ELF-1 (cell line): ENCODE measurements around the gene PRKAA2.
A peak's percentile ranks its signal among the peaks of the same experiment; 100 is the strongest.
"Not testable (repeated sequence)": the region's sequence is repeated elsewhere in the genome, so short reads cannot be mapped to it uniquely, and the experiment has no call there.

ENCODE experiments used
- DNase-seq: peaks from one replicate; pipeline ENCODE4 v3.0.0-alpha.2; 2016; ENCODE audit warnings: low read depth, low spot score

The PRKAA2 gene

DNA sequence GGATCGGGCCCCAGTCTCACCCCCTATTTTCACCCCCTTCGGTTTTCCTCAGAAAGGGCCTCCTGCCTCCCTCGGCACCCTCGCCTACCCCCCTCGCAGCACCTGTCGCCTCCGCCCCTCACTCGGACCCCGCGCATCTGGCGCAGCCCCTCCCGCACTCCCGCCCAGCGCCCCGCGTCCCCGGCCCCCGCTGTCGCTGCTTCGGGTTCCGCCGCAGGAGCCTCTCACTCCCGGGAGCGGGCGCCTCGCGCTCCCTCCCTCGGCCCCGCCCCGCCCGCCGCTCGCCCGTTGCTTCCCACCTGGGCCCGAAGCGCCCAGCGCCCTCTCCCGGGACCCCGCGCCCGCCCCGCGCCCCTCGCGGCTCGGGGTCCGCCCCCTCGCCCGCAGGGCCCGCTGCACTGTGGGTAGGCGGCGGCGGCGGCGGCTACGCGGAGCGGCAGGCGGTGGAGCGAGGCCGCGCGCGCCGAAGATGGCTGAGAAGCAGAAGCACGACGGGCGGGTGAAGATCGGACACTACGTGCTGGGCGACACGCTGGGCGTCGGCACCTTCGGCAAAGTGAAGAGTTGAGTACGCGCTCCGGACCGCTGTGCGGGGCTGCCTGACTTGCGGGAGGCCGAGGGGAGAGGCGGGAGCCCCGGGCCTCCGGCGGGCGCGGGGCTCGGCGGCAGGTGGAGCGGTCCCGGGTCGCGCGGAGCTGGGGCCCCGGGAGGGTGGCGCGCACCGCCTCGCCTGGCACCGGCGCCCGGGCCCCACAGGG lies at the start of gene PRKAA2:
Gene PRKAA2, plus strand, starts transcription at position 396 of the 758 bp plus-strand sequence. Its CDS starts 74 bp downstream, at position 470.
- DNase-seq: peak; percentile 48

- not testable (repeated sequence) for DNase-seq
Measured at GRCh38 chr1:56595397-56596191, 49.5 kb upstream of the PRKAA2 start.

DNA sequence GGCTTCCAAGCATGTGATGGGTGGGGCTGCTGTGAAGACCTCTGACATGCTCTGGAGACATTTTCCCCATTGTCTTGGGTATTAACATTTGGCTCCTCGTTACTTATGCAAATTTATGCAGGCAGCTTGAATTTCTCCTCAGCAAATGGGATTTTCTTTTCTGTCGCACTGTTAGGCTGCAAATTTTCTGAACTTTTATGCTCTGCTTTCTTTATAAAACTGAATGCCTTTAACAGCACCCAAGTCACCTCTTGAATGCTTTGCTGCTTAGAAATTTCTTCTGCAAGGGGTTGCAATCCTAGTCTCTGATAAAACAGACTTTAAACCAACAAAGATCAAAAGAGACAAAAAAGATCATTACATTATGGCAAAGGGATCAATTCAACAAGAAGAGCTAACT lies 35.0 kb upstream of the PRKAA2 start:
- not testable (repeated sequence) for DNase-seq

- DNase-seq: not testable (repeated sequence)
Measured at GRCh38 chr1:56610770-56611169, 34.3 kb upstream of the PRKAA2 start.

DNA sequence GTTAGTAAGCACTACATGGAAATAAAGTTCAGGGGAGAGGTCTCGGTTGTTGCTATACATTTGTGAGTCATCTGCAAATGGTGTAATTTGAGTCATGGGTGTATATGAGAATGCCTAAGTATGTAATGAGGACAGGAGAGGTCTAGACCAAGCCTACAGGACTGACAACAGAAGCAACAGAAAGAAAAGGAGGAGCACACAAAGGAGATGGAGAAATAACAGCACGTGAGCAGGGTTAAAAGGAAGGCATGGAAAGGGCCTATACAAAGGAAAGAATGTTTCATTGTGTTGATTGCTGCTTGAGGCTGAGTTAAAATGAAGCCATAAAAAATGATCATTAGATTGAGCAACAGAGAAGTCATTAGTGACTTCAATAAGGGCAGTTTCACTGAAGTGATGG lies 28.0 kb upstream of the PRKAA2 start:
- DNase-seq: peak; percentile 5

GRCh38 chr1:56625819-56626440 lies 19.2 kb upstream of the PRKAA2 start:
- no peak for DNase-seq

DNA sequence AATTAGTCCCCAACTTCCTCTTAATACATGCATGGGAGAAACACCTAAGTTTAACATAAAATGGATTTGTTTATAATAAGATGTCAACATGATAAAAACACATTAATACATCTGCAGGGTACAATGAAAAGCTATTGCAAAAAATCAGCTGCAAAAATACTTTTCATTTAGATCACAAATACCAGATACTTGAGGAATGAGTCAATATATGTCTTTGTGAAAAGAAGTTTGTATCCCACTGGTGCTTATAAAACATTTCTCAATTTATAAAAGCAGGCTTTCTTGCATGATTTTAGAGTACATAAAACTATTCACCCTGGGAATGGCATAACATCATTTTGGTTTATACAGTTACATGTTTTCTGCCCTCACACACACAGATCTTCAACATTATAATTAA lies 18.6 kb upstream of the PRKAA2 start:
- DNase-seq: no peak

DNA sequence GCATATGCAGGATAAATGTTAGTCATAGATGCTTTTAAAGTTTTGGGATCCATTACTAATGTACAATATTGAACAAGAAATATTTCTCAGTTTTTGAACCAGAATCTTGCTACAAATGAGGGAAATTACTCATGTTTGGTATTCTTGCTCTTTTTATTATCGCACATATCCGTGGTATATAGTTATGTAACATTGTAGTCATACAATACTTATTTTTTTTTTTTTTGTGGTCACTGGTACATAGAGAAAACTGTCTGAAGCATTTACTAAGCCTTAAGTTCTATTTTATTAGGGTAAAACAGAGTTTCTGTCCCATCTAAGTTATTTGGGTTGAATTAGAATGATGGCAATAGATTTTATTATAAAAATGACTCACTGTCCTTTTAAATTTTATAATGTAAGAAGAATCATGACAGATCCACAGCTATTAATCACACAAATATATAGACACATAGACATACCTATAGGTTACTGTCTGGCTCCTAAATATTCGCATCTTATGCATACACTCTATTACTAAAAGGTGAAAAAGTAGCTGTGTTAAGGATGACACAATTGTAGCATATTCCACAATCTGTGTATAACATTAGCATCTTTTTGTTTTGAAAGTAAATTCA lies 18.0 kb upstream of the PRKAA2 start:
- DNase-seq: no peak

GRCh38 chr1:56627636-56628039 lies 17.5 kb upstream of the PRKAA2 start:
- no peak for DNase-seq

GRCh38 chr1:56630786-56631185 lies 14.3 kb upstream of the PRKAA2 start:
- no peak for DNase-seq

DNA sequence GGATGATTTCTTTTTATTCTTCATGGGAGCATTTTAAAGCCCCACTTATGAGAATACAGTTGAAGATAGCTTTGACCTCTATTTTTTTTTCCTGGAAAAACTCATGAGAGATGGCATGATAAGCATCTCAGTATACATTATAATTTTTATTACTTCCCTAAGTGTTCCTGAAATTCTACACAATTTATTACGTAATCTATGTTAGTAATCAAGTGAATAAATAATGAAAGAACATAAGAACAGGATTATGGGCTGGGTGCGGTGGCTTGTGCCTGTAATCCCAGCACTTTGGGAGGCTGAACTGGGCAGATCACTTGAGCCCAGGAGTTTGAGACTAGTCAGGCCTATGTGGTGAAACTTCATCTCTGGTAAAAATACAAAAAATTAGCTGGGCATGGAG lies 13.2 kb upstream of the PRKAA2 start:
- DNase-seq: no peak

DNA sequence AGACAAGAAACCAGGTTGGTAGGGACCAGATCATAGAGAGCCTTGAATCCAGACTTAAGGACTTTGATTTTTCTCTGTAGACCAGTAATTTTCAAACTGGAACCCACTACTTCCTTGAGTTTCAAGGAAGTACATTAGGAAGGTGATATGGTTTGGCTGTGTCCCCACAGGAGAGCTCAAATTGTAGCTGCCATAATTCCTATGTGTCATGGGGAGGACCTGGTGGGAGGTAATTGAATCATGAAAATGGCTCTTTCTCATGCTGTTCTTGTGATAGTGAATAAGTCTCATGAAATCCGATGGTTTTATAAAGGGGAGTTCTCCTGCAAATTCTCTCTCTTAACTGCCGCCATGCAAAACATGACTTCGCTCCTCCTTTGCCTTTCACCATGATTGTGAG lies 10.1 kb upstream of the PRKAA2 start:
- DNase-seq: no peak

DNA sequence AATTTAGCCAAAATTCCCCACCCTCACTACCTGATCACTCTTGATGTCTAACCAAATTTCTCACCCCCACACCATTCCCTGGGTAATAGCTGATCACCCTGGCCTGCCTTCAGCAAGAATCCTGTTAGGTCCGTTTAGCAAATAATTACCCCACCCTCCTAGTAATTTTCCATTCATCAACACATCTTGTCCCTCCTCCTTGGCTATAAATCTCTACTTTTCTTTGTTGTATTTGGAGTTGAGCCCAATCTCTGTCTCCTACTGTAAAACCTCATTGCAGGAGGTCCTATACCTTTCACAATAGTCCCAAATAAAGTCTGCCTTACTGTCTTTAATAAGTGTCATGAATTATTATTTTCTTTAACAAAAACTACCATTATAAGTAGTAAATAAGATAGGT lies 6.9 kb upstream of the PRKAA2 start:
- no peak for DNase-seq

GRCh38 chr1:56639211-56639610 lies 5.9 kb upstream of the PRKAA2 start:
- DNase-seq: no peak

- DNase-seq: no peak
Measured at GRCh38 chr1:56643661-56644060, 1.5 kb upstream of the PRKAA2 start.

DNA sequence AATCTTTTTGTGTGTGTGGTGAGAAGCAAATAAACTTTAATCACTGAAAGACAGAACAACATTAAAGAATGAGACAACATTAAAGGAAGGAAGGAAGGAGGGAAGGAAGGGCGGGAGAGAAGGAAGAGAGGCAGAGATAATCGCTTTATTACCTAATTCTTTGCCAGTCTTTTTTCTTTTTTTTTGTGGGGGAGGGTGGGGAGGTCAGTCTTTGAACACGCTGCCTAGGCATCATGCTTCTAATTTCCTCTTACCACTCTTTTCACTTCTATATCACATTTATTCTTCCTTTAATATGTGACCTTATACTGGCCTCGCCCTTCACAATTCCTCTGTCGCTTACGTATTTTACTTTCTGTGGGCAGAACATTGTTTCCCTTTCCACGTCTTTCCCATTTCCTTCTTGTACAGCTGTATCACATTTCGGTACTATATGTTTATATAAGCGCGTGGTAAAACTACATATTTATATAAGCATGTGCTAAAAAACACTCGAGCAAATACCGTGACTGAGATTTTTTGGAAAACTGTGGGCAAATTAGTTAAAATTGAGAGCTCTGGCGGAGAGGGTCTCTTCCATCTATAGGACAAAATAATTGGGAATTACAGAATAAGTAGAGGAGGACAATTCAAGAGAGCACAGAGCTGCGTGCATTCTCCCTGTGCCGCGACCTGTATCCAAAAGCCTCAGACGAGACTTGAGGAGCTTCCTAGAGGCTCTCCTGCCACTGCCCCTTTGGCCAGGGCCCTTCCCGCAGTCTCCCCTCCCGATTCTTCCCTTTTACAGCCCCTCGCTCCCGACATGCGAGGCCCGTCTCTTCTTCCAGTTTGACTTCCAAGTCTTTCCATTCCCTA lies 823 bp upstream of the PRKAA2 start:
- DNase-seq: peak; percentile 26

GRCh38 chr1:56645677-56646305 lies 677 bp downstream of the PRKAA2 start:
- DNase-seq: peak; percentile 44

GRCh38 chr1:56646611-56647010 lies 1.5 kb downstream of the PRKAA2 start:
- DNase-seq: no peak

GRCh38 chr1:56647106-56647505 lies 2.0 kb downstream of the PRKAA2 start:
- no peak for DNase-seq

GRCh38 chr1:56648546-56648945 lies 3.4 kb downstream of the PRKAA2 start:
- DNase-seq: no peak
